ENCODE measurements around the gene POMT1. TPM values are rescaled to one million over a fixed set of nuclear protein-coding genes. Genes with fewer than 3 reads are reported as not detected.
A peak's percentile ranks its signal among the peaks of the same experiment; 100 is the strongest.

Gene POMT1
- total RNA-seq, 4 donors from 2014 or later, result 33.3 to 45.9 (median 38.0) TPM

- no peaks in the 10 kb centered on the region for H3K27me3 ChIP-seq
- WGBS, 2 donors, result 82 to 89% methylated on average over 7 to 18 of the region's 18 CpGs
- H3K4me3 ChIP-seq, result no peak overlapping the region
- DNase-seq (ENCODE audit: low spot score in 2 of 2), result no peak
- no peak for TF ChIP-seq CTCF (IDR thresholded peaks at IDR 0.05)
- H3K36me3 ChIP-seq, result peaks cover 10 to 99% (median 38%) of the 10 kb centered on the region in 3 donors
- H3K4me1 ChIP-seq, result no peaks in the 10 kb centered on the region
- H3K27ac ChIP-seq, result no peak overlapping the region
- no peaks in the 10 kb centered on the region for H3K9me3 ChIP-seq
Observed at GRCh38 chr9:131476777-131477345, 25.9 kb upstream of the POMT1 start.

- Histone ChIP-seq H3K27ac (no peak overlapping the region), H3K4me3 (no peak overlapping the region), H3K27me3 (no peaks in the 10 kb centered on the region), H3K4me1 (no peaks in the 10 kb centered on the region), H3K9me3 (no peaks in the 10 kb centered on the region), H3K36me3 (peaks cover 10 to 99% (median 42%) of the 10 kb centered on the region in 3 donors)
- TF ChIP-seq CTCF (IDR thresholded peaks at IDR 0.05) (no peak), POLR2A (IDR thresholded peaks at IDR 0.05) (no peak), EP300 (IDR thresholded peaks at IDR 0.05) (no peak)
- DNase-seq (ENCODE audit: low spot score in 2 of 2), result no peak
- WGBS, 2 donors, result 74 to 87% methylated on average over 7 to 8 of the region's 11 CpGs
Observed at GRCh38 chr9:131477367-131477766, 25.4 kb upstream of the POMT1 start.

- 85 to 86% methylated on average over 15 to 18 of the region's 19 CpGs for WGBS, 2 donors
- no peak overlapping the region for H3K27ac ChIP-seq
- no peak for DNase-seq (ENCODE audit: low spot score in 2 of 2)
Observed at GRCh38 chr9:131477816-131478419, 24.8 kb upstream of the POMT1 start.

GRCh38 chr9:131478421-131478868 lies 24.3 kb upstream of the POMT1 start:
- 52 to 55% methylated on average over 12 of the region's 12 CpGs for WGBS, 2 donors
- TF ChIP-seq EP300 (IDR thresholded peaks at IDR 0.05) (no peak), CTCF (IDR thresholded peaks at IDR 0.05) (peak; percentile 19 to 58 (median 36)), POLR2A (IDR thresholded peaks at IDR 0.05) (no peak)
- peak in 1 of 2 donors; percentile 50 for DNase-seq (ENCODE audit: low spot score in 2 of 2)
- Histone ChIP-seq H3K36me3 (peaks cover 14 to 99% (median 53%) of the 10 kb centered on the region in 3 donors), H3K4me1 (no peaks in the 10 kb centered on the region), H3K4me3 (no peak overlapping the region), H3K27me3 (no peaks in the 10 kb centered on the region), H3K27ac (no peak overlapping the region), H3K9me3 (no peaks in the 10 kb centered on the region)

More at GRCh38 chr9:131477816-131478419, 24.8 kb upstream of the POMT1 start:
- Histone ChIP-seq H3K27me3 (no peaks in the 10 kb centered on the region), H3K4me1 (no peaks in the 10 kb centered on the region), H3K36me3 (peaks cover 14 to 99% (median 48%) of the 10 kb centered on the region in 3 donors), H3K9me3 (no peaks in the 10 kb centered on the region), H3K4me3 (no peak overlapping the region)
- TF ChIP-seq EP300 (IDR thresholded peaks at IDR 0.05), result no peak
- no peak for TF ChIP-seq POLR2A (IDR thresholded peaks at IDR 0.05)
- TF ChIP-seq CTCF (IDR thresholded peaks at IDR 0.05), result no peak

- no peak for DNase-seq (ENCODE audit: low spot score in 2 of 2)
- Histone ChIP-seq H3K27me3 (no peaks in the 10 kb centered on the region), H3K9me3 (no peaks in the 10 kb centered on the region), H3K4me1 (no peaks in the 10 kb centered on the region), H3K4me3 (no peak overlapping the region), H3K27ac (no peak overlapping the region), H3K36me3 (peaks cover 14 to 99% (median 55%) of the 10 kb centered on the region in 3 donors)
- 88 to 92% methylated on average over 10 of the region's 10 CpGs for WGBS, 2 donors
- no peak for TF ChIP-seq EP300 (IDR thresholded peaks at IDR 0.05)
- no peak for TF ChIP-seq POLR2A (IDR thresholded peaks at IDR 0.05)
- no peak for TF ChIP-seq CTCF (IDR thresholded peaks at IDR 0.05)
Observed at GRCh38 chr9:131478911-131479310, 23.8 kb upstream of the POMT1 start.
